HG03457 (cell line): ENCODE data around the gene GABRB1.

Experiments used
- ATAC-seq: cut with Tn5 transposase; IDR thresholded peaks from one replicate; pipeline ENCODE4 v1.9.1; 2021; ENCODE audit warnings: moderate number of reproducible peaks; ENCODE audit not compliant: unreplicated experiment

The GABRB1 gene

DNA sequence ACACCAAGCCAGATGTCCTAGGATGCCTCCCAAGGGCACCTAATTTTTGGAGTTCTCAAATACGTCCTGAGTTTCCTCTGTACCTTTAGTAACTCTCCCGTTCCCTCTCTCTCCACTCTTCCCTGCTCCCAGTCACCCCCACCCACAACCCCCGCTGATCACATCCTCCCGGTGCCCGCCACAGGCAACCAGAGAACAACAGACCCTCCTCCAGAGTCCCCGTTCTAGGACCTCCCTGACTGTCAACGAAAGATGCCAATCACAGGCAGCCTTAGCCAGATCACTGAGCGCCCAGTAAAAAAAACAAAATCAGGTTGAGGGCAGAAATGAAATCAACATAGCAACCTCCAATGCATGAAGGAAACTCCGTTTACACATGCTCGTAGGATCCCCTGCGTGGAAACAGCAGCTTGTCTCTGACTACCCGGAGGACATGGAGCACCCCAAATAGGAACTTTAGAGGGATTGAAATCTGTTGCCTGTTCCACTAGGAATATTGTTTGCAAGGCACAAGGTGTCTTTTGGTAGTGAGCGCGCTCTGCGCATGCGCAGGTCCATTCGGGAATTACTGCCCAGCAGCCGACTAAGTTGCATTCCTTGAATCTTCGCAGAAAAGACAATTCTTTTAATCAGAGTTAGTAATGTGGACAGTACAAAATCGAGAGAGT is at the start of gene GABRB1:
Gene GABRB1, plus strand, starts transcription at position 557 of the 668 bp plus-strand sequence.
- no peak for ATAC-seq

DNA sequence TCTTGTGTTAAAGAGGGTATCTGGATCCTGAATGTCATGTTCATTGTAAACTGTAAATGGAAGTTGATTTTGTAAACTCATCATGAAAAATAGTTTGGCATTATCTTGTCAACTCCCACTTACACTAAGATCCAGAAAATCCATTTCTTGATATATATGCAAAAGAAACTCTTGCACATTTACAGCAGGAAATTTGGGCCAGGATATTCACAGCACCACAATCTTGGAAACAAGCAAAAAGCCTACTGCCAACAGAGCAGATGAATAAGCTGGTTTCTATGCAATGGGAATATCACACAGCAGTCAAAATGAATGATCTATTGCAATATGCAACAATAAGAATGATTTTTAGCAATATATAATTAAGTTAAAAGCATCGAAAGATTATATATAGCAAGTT is 46.6 kb upstream of the GABRB1 start:
- ATAC-seq = no peak

DNA sequence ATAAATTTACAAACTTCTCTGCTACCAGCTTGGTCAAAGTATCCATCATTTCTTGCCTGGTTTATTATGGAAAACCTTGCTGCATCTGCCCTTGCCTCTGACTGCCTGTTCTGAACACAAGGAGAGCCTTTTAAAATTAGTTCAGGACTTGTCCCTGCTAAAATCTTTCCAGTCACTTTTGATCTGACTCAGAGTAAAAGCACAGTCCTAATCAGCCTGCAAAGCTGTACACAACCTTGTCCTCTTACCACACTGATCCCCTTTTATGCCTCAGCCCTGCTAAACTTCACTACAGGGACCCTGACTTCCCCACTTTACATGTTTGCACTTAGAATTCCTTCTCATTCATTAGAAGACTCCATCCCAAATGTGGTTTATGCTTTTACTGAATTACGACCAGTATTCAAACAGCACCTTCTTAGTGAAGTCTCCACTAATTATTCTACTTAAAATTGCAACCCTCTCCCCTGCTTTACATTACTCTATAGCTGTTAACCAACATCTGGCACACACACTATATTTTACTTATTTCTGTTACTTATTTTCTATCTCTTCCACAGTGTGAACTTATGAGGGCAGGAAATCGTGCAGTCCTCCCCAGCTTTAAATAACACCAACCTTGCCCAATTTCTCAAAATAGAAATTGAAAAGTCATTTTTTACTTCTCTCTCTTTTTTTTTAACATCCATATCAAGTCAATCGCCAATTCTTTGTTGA is 44.3 kb upstream of the GABRB1 start:
- ATAC-seq = no peak

DNA sequence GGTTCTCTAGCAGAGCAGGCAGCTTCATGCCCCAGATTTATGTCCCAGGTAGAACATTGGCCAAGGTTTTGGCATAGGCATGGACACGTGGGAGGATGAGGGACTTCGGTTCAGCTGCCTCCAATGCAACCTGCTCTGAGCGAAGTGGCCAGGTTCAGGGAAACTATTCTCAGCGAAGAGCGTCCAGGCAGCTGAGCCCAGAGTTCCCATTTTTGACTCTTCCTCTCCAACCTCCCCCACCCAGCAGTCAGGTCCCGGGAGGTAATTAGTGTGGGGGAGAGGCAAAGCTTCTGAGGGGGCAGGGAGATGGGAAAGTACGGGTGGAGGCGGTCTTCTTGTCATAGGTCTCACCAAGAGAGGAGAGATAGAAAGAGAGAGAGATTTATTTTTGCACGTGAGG is 39.0 kb upstream of the GABRB1 start:
- ATAC-seq = no peak

DNA sequence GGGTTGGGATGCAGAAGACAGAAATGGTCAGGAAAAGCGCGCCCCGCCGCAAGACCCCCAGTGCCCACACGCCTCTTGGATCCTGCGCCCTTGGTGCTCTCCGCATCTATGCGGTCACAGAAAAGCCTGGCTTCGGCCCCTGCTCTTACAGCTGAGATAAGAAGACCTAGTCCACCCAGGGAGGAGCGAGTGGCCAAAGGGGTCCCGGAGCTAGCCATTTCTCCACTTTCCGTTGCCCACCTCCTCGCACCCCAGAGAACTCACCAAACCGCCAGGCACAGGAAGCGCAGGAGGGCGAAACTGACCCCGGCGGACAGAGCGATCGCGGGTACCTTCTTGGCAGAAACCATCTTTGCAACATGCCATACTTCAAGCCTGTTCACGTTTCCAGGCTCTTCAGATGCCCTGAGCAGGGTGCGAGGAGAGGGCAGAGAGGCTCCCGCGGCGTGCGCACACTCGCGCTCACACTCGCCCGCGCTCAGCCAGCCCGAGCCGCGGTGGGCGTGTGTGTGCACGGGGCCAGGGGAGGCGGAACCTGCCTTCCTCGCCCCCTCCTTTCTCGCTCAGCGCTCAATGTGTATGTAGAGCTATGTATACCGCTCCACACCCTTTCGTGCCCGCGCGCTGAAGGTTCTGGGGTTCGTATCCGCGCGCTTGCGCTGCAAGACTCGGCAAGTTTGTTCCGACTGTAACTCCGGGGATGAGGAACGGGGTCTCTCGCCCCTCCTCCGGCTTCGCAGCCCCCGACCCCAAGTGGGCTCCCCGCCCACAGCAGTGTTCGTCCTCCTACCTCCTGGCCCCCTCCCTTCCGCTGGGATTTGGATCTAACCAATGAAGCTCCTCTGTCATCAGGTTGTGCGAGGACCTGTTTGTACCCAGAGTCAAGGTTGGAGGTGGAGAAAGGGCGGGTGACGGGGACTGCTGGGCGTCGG is 38.0 kb upstream of the GABRB1 start, which contains the start of gene GABRA4:
Gene GABRA4, minus strand, starts transcription at position 507 of the 932 bp plus-strand sequence. Its CDS starts 157 bp downstream, at position 350.
- ATAC-seq = no peak

DNA sequence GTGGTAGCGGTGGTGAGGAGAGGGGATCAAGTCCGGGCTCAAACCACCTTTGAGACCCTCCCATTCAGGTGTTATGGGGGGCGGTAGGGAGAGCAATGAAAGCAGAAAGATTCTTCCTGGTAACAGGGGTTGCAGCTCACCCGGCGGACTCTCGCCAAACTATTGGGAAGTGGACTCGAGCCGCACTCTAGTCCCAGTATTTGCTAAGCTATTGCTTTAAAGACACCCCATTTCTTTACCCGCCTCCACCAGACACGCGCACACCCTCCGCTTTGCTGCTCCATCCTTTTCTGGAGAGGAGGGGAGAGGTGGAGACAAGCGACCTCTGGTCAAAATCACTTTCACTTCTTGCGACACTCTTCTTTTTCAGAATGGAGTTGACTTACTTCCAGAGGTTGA is 37.4 kb upstream of the GABRB1 start:
- ATAC-seq = no peak

DNA sequence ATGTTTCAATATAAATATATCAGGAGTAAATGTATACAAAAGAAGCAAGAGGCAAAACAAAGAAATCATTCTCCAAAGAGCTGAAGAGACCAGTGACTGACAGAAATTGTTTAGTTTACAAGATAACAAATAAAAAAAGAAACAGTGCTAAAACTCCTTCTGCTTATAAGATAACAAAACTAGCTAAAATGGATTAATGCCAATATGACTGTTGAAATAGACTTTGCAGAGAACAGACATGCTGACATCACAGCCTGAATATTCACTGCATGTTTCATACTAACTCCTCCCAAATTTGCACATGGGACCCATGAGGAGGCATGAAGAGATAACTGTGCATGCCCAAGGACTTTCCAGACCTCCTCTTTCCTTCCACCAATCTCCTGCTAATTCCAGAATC is 31.8 kb upstream of the GABRB1 start:
- no peak for ATAC-seq

DNA sequence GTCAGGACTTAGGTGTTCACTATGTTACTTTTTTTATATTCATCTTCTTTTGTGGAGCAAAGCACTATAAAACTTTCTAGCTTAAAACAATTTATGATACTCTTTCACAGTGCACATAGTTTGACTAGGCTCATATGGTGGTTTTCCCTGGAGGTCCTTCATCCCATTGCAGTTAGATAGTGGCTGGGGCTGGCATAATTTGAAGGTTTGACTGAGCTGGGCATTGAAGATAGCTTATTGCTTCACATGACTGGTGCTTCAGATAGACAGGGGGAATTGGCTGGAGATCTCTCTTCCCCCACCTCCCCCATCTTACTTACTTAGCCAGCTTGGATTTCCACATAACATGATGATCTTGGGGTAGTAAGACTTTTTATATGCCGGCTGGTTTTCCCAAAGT is 31.0 kb upstream of the GABRB1 start:
- ATAC-seq = no peak

DNA sequence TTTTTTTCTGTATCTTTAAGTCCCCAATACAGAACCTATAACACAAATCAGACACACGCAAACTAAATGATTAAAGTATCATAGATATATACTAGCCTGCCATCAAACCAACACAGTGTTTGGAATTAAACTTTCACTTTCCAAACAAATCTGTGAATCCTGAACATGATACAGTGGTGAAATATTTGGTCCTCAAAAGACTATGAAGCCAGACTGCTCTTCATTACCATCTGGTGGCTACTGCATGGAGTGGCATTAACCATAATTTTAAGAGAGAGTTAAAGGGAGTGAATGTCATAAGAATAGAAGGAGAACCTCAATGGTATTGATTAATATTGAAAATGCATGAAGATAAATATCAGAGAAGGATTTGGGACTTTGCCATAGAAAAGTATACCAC is 28.8 kb upstream of the GABRB1 start:
- ATAC-seq = no peak

DNA sequence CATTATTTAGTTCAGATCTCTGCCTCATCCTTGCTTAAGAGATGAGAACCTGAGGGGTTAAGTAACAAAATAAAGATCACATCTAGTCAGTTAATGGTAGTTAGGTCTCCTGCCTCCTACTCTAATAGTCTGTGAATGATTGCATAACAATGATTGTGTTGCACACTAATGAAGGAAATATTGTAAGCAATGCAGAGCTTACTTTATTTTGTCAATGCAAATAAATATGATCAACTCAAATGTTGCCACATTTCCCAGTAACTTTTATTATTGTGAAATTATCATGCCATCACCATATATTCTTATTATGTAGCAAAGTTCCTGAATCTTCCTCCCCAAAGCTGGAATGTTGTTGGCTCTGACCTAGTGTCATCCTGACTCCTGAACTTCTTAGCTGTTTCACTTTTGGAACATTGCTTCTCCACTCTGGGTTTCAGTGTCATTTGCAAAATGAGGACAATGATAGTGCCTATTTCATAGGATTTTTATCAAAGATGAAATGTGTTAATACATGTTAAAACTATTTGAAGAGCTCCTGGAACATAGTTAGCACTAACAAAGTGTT is 20.9 kb upstream of the GABRB1 start:
- ATAC-seq = peak; percentile 9

DNA sequence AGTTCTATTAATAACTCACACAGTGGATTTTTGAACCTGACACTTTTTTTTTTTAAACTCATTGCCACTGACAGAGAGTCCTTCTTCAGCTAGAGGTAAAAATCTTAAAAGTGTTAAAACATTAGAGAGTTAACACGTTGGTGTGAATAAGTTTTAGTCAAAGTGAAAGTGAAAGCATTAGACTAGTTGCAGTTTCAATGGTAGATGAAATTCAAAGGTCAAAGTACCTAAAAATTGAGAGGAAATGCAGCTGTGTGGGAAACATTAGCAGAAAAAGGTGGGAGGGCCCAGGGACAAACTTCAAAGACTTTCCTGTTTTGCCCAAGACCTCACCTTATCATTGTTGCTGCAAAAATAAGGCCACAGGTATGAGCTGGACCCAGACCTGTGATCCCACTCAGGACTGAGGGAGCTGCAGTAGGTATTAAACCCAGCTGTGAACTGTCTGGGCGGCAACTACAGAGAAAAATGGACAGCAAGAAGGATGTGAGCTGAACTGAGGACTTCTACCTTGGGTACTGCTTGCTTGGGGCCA is 20.4 kb upstream of the GABRB1 start:
- ATAC-seq = peak; percentile 85

DNA sequence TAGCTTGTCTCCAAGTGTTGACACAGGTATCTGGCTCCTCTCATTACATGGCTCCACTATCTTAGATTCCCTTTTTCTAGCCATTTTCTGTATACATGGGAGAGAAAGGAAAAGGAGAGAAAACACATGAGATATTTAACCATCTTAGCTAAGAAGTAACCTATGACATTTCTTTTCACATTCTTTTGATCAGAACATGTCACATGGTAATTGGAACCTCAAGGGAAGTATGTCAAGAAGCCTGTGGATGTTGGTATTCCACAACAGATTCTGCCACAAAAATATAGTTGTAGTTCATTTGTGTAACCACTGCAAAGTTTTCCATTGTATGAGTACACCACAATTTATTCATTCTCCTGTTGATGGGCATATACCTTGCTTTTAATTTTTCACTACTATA is 18.7 kb upstream of the GABRB1 start:
- ATAC-seq = no peak

DNA sequence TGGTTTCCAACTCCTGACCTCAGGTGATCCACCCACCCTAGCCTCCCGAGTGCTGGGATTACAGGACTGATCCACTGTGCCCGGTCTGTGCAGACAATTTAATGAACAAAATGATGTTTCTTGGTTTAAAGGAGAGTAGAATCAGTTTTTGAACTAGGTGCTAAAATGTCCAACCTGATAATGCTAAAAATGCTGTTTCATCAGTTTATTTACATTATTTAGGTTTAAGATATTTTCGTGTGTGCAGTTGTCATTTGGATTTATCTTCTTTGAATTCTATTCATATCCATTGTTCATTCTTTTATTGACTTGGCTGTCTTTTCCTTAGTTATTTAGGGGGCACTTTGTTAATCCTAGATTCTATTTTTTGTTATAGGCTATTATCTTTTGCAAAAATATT is 18.0 kb upstream of the GABRB1 start:
- no peak for ATAC-seq

DNA sequence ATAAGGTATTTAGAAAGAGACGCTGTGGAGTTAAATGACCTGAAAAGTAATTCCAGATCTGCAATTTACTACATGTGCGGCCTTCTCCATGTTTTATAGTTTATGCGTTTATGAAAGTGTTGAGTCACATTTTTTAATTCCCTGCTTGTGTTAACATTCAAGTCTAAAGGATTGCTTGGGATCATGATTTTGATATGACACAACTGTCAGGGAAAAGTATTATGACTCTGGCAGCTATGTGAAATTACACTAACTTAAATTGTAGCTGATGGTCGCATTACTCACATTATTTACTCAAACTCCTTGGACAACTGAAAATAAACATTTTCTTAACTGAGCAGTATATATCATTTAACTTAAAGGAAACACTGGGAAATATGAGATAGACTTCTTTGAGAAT is 14.3 kb upstream of the GABRB1 start:
- no peak for ATAC-seq

DNA sequence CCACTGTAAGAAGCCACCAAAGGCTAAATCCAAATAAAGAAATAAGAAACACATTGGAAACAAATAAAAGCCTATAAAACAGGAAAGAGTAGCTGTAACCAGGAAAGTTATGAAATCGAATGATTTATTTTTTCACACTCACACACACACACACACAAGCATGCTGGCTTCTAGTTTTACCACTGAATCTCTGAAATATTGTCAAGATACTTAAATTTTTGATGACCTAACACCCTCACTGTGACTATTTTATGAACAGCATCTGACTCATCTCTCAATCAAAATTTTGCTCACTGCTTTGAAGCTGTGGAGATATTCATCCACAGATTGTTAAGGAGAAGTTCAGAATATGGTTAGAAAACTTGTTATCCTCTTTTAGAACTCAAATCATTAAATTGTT is 13.9 kb upstream of the GABRB1 start:
- ATAC-seq = no peak

DNA sequence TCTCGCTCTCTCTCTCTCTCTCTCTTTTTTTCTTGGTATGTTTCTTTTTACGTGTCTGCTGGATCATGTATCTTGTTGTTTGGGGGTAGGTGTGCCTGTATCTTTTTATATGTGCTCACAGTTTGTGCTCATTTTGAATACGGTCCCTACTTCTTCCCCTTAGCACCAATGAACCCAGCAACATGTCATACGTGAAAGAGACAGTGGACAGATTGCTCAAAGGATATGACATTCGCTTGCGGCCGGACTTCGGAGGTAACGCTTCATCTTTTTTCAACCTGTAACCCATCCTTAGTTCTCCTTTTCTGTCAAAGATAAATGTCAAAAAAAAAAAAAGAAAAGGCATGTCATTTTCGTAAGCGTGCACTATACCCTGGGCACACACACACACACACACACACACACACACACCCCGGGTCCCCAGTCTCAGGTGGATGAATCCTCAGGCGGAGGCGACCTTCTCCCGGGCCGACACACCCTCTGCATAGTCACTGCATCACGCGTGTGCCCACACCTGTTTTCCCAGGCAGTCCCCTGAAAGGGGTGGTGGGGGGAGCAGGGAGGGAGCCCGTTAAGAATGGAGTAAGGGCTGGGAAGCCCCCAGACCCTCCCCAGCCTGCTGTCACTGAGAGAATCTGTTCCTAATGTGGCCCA is 511 bp downstream of the GABRB1 start:
- no peak for ATAC-seq

DNA sequence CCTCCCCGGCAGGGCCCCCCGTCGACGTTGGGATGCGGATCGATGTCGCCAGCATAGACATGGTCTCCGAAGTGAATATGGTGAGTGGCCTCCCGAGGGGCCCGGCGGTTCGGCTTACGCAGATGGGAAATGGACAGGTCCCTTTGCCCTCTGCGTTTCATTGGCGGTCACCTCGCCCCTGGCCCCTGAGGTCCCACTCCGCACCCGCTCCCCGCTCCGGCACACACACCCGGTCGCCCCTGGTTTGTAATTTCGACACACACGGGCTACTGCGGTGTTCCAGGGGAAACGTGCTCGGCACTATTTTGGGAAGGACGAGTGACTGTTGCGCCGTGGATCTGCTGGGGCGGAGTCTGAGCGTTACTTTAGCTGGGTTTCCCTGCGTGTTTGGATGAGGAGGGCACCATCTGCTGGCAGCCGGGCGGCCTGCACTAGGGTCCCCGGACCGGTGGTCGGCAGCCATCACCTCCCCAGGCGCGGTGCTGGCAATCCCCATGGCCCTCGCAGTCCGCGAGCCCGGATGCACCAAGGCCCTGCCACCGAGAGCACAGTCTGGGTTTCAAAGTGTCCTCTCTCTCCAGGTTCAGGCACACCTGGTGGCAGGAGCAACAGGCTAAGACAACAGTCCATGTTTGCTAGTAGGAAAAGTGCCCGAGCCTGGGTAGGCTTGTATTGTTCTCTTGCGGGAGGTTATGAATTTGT is 1.2 kb downstream of the GABRB1 start:
- ATAC-seq = peak; percentile 87

DNA sequence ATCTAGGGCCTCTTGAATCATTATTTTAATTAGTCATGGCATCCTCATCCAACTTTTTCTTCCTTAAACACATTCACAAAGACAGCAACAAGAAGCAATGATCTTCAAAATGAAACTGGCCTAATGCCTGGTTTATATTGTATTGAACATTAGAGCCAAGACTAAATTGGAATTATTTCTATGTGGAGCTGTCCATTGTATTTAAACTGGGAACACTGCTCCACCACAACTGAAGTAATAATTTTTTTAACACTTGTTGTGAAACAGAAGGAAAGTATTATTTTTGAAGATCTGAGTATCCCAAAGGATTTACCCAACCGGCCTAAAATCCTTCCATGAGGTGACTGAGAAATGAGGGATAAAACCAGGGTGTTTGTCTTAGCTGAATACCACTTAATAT is 6.9 kb downstream of the GABRB1 start:
- ATAC-seq = no peak

DNA sequence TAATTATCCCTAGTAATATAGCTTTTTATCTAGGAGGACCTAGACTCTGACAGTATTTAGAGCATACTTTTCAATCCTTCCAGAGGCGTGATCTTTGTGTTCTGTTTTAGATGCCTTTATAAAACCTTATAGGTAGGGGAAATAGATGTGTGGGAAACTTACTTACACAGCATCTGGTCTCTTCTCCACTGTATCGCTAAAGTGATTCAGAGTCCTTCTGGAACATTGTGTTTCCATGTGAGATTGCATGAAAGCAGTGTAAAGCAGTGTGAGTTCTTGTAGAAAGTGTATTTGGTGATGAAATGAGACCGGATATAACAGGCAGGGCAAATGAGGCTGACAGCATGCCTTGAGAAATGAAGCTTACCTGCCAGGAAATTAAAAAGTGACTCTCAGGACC is 9.5 kb downstream of the GABRB1 start:
- no peak for ATAC-seq

DNA sequence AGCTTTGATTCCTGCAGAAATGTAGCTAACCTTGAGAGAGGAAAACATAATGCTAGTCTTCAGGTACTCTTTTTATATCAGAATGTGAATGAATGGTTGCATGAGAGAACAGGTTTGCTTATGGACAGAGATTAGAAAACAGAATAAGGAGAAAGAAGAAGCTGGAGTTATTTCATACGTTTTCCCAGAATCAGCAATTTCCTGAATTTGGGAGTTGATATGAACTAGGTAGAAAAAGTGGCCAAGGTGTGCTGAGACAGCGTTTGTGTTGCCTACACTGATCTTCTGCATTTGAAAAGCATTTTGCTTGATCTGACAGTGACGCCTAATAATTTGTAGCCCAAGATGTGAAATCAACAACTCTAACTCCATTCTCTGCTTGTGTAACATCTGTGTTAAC is 12.5 kb downstream of the GABRB1 start:
- ATAC-seq = no peak
